OCI-LY3 (cell line): ENCODE measurements around the gene ZNF516.

ENCODE experiments used
- H2AFZ ChIP-seq: fragments of 200-600, 300-600 bp; shearing (Covaris generic); 2 replicates; pipeline ENCODE4 v1.6.0; 2014; ENCODE audit warnings: antibody characterized with exemption, low read depth, low read length
- H3K27ac ChIP-seq: fragments of 200-600, 300-600 bp; sonication (generic); 2 replicates; pipeline ENCODE4 v1.5.1; 2014; ENCODE audit warnings: mild to moderate bottlenecking, low read length, moderate library complexity, mixed read lengths
- H3K27me3 ChIP-seq: fragments of 200-600, 300-600 bp; sonication (generic); 2 replicates; pipeline ENCODE4 v1.6.1; 2014; ENCODE audit warnings: low read depth, low read length, mixed read lengths
- H3K36me3 ChIP-seq: fragments of 200-600, 300-600 bp; sonication (generic); replicated peaks from 2 replicates; pipeline ENCODE3; 2014; ENCODE audit warnings: low read depth, low read length, mixed read lengths
- H3K4me1 ChIP-seq: fragments of 300-600, 200-600 bp; sonication (generic); 2 replicates; pipeline ENCODE4 v1.6.1; 2014; ENCODE audit warnings: low read length, mixed read lengths
- H3K4me2 ChIP-seq: fragments of 200-600, 300-600 bp; sonication (generic); 2 replicates; pipeline ENCODE4 v1.6.1; 2014; ENCODE audit warnings: low read length, mixed read lengths
- H3K4me3 ChIP-seq: fragments of 300-600, 200-600 bp; sonication (generic); 2 replicates; pipeline ENCODE4 v1.5.1; 2014; ENCODE audit warnings: antibody characterized with exemption, mild to moderate bottlenecking, low read length, moderate library complexity
- H3K79me2 ChIP-seq: fragments of 300-600, 200-600 bp; shearing (Covaris generic); 2 replicates; pipeline ENCODE4 v1.6.1; 2014; ENCODE audit warnings: mild to moderate bottlenecking, low read length, mixed read lengths
- H3K9ac ChIP-seq: fragments of 300-600, 200-600 bp; shearing (Covaris generic); 2 replicates; pipeline ENCODE4 v1.6.0; 2014; ENCODE audit warnings: mild to moderate bottlenecking, low read length, moderate library complexity
- H3K9me3 ChIP-seq: fragments of 200-600, 300-600 bp; shearing (Covaris generic); 2 replicates; pipeline ENCODE4 v1.6.1; 2014; ENCODE audit warnings: low read length, mixed read lengths; ENCODE audit not compliant: insufficient read depth
- H4K20me1 ChIP-seq: fragments of 200-600, 300-600 bp; sonication (generic); 2 replicates; pipeline ENCODE4 v1.6.1; 2016; ENCODE audit warnings: low read length, mixed read lengths; ENCODE audit not compliant: insufficient read depth
- EZH2phosphoT487 ChIP-seq: fragments of 200-600 bp; shearing (Covaris generic); IDR thresholded peaks from 2 replicates; pipeline ENCODE4 v1.6.1; 2018; ENCODE audit warnings: antibody characterized with exemption, mixed run types, low read depth
- TF ChIP-seq, protein P1 (sequence below): fragments of 200-600, 300-600 bp; sonication (generic); IDR thresholded peaks from 2 replicates; pipeline ENCODE4 v1.5.1; 2014; ENCODE audit warnings: antibody characterized with exemption, low read length, low read depth

Gene ZNF516

DNA sequence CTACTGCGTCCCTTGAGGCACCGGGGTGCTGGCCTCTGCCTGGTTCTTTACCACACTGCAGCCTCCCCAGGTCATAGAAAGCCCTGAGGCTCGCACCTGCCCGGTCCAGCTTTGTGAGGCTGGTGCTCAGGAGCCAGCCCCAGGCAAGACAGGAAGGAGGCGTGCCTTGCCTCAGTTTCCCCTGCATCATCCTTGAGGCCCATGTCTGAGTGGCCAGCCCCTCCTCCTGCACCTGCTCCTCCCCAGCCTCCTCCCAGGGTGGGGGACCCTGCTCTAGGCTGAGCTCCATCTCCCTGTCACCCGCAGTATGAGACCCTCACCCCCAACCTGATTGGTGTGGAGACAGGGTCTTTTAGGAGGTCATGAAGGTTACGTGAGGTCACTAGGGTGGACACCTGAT, 147.7 kb downstream of the ZNF516 start:
- no peaks in the 10 kb centered on the region for H4K20me1 ChIP-seq
- TF ChIP-seq, protein P1, sequence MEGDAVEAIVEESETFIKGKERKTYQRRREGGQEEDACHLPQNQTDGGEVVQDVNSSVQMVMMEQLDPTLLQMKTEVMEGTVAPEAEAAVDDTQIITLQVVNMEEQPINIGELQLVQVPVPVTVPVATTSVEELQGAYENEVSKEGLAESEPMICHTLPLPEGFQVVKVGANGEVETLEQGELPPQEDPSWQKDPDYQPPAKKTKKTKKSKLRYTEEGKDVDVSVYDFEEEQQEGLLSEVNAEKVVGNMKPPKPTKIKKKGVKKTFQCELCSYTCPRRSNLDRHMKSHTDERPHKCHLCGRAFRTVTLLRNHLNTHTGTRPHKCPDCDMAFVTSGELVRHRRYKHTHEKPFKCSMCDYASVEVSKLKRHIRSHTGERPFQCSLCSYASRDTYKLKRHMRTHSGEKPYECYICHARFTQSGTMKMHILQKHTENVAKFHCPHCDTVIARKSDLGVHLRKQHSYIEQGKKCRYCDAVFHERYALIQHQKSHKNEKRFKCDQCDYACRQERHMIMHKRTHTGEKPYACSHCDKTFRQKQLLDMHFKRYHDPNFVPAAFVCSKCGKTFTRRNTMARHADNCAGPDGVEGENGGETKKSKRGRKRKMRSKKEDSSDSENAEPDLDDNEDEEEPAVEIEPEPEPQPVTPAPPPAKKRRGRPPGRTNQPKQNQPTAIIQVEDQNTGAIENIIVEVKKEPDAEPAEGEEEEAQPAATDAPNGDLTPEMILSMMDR: no peak
- no peak for TF ChIP-seq EZH2phosphoT487
- no peaks in the 10 kb centered on the region for H3K9me3 ChIP-seq
- H3K27me3 ChIP-seq: no peaks in the 10 kb centered on the region
- no peak overlapping the region for H2AFZ ChIP-seq
- no peaks in the 10 kb centered on the region for H3K79me2 ChIP-seq
- H3K27ac ChIP-seq: no peak overlapping the region
- H3K36me3 ChIP-seq: no peaks in the 10 kb centered on the region
- H3K4me1 ChIP-seq: peaks cover 3% of the 10 kb centered on the region; the same call in 1 of the 2 replicates
- H3K9ac ChIP-seq: no peak overlapping the region
- no peak overlapping the region for H3K4me2 ChIP-seq
- no peak overlapping the region for H3K4me3 ChIP-seq

DNA sequence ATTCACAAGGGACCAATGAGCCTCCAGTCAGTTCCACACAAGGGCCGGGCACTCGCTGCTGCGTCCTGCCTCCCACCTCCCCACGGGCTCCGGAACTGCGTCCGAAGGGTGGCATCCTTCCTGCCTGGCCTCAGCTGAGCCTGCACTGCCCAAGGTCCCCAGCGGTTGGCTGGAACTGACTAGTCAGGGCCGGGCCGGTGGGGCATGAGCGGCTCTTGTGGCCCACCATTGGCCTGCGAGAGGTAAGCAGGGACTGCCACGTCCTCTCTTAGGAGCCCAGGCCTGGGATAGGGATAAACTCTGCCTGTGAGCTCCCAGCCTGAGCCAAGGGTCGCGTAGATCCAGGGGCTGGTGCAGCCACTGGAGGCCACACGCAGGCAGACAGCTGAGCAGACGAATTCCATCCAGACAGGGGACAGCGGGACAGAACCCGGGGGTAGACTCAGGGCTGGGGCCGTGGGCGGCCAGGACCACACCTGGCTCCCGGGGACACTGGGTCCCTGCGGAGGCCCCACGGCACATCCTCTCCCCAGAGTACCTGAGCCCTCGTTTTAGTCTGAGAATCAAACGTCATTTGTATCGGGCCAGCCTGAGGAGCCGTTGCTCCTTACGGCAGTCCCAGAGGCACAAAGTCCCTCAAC, 148.4 kb downstream of the ZNF516 start:
- H3K4me2 ChIP-seq: no peak overlapping the region

DNA sequence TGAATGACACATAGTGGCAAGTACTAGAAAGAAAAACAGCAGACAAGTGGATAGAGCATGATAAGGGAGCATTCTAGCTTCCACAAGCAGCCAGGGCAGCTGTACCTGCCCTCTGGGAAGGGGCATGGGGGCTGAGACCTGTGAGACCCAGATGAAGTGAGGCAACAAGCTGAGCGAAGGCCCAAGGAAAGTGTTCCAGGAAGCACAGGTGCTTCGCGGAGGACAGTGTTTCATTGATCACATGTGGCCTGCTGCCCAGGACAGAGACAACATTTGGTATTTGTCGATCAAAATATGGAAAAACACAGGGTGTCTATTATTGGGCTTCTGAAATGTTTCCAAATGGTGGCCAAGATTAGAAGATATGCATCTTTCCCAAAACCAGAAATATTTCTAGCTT, 149.1 kb downstream of the ZNF516 start:
- H3K4me1 ChIP-seq: peaks cover 3% of the 10 kb centered on the region; the same call in 1 of the 2 replicates

More for the DNA sequence above, 148.4 kb downstream of the ZNF516 start:
- H3K27me3 ChIP-seq: peaks cover 7% of the 10 kb centered on the region; the same call in 1 of the 2 replicates
- no peaks in the 10 kb centered on the region for H3K79me2 ChIP-seq
- no peaks in the 10 kb centered on the region for H3K36me3 ChIP-seq
- H3K4me3 ChIP-seq: no peak overlapping the region
- H3K27ac ChIP-seq: no peak overlapping the region
- no peaks in the 10 kb centered on the region for H3K9me3 ChIP-seq
- no peaks in the 10 kb centered on the region for H4K20me1 ChIP-seq
- H3K9ac ChIP-seq: no peak overlapping the region
- peaks cover 3% of the 10 kb centered on the region; the same call in 1 of the 2 replicates for H3K4me1 ChIP-seq
- TF ChIP-seq, protein P1: no peak
- no peak for TF ChIP-seq EZH2phosphoT487
- H2AFZ ChIP-seq: no peak overlapping the region

DNA sequence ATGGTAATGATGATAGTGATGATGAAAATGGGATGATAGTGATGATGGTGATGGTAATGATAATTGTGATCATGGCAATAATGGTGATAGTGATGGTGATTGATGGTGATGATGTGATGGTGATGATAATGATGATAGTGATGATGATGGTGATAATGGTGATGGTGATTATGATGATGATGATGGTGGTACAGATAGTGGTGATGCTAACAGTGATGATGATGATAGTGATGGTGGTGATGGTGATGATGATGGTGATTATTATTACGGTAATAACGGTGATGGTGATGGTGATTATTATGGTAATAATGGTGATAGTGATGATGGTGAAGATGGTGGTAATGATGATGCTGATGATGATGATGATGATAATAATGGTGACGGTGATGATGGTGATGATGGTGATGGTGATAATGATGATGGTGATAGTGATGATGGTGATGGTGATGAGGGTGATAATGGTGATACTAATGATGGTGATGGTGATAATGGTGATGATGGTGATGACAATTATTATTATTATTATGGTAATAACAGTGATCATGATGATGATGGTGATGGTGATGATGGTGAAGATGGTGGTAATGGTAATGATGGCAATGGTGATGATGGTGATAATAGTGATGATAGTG, 151.0 kb downstream of the ZNF516 start:
- peaks cover 8% of the 10 kb centered on the region; the same call in 1 of the 2 replicates for H3K27me3 ChIP-seq
- TF ChIP-seq EZH2phosphoT487: no peak
- TF ChIP-seq, protein P1: no peak
- H4K20me1 ChIP-seq: no peaks in the 10 kb centered on the region

More for the DNA sequence above, 149.1 kb downstream of the ZNF516 start:
- no peaks in the 10 kb centered on the region for H4K20me1 ChIP-seq
- H3K9ac ChIP-seq: no peak overlapping the region
- peaks cover 8% of the 10 kb centered on the region; the same call in 1 of the 2 replicates for H3K27me3 ChIP-seq
- H3K27ac ChIP-seq: no peak overlapping the region
- H3K36me3 ChIP-seq: no peaks in the 10 kb centered on the region
- no peak overlapping the region for H3K4me3 ChIP-seq
- no peak overlapping the region for H3K4me2 ChIP-seq
- H3K79me2 ChIP-seq: no peaks in the 10 kb centered on the region
- H3K9me3 ChIP-seq: no peaks in the 10 kb centered on the region
- no peak overlapping the region for H2AFZ ChIP-seq
- no peak for TF ChIP-seq EZH2phosphoT487
- TF ChIP-seq, protein P1: no peak

More for the DNA sequence above, 151.0 kb downstream of the ZNF516 start:
- Histone ChIP-seq H3K9me3 (no peaks in the 10 kb centered on the region), H2AFZ (no peak overlapping the region), H3K27ac (no peak overlapping the region), H3K4me2 (no peak overlapping the region), H3K36me3 (no peaks in the 10 kb centered on the region), H3K79me2 (no peaks in the 10 kb centered on the region), H3K4me1 (peaks cover 3% of the 10 kb centered on the region; the same call in 1 of the 2 replicates), H3K4me3 (no peak overlapping the region), H3K9ac (no peak overlapping the region)
